Mesothelial cell of epicardium (in vitro differentiated cells): ENCODE data around the gene AANAT. TPM values are rescaled to one million over a fixed set of nuclear protein-coding genes. Genes with fewer than 3 reads are reported as not detected.

ENCODE experiments used
- DNase-seq, 2 experiments: peaks; one replicate each; pipeline ENCODE4 v3.0.0; 2021; ENCODE audit warnings: low spot score in 2 of 2; ENCODE audit not compliant: unreplicated experiment in 2 of 2
- H3K27ac Mint-ChIP-seq: 2 replicates; pipeline ENCODE4 v1.8.0; 2021; ENCODE audit warnings: mixed read lengths
- H3K27me3 Mint-ChIP-seq: 2 replicates; pipeline ENCODE4 v1.8.0; 2021; ENCODE audit warnings: low read depth, mixed read lengths
- H3K36me3 Mint-ChIP-seq: 2 replicates; pipeline ENCODE4 v1.8.0; 2021; ENCODE audit warnings: mixed read lengths
- H3K4me1 Mint-ChIP-seq: 2 replicates; pipeline ENCODE4 v1.8.0; 2021; ENCODE audit warnings: mixed read lengths
- H3K4me3 Mint-ChIP-seq: 2 replicates; pipeline ENCODE4 v1.8.0; 2021; ENCODE audit warnings: mild to moderate bottlenecking, moderate library complexity, mixed read lengths
- H3K9me3 Mint-ChIP-seq: 2 replicates; pipeline ENCODE4 v1.8.0; 2021; ENCODE audit warnings: mixed read lengths
- CTCF ChIP-seq: fragments of 200-600 bp; sonication (generic); IDR thresholded peaks from one replicate; pipeline ENCODE4 v1.5.0; 2021; ENCODE audit warnings: antibody characterized with exemption; ENCODE audit not compliant: unreplicated experiment
- total RNA-seq: library from RNA; stranded (reverse); gene quantifications from 3 replicates; pipeline ENCODE4 v1.2.1, GENCODE V29; 2021

The AANAT gene
- total RNA-seq, 1 donor from 2014 or later = 0.22 TPM

GRCh38 chr17:76432004-76432403 lies 35.4 kb upstream of the AANAT start:
- H3K27ac Mint-ChIP-seq = no peak overlapping the region
- H3K4me1 Mint-ChIP-seq = no peaks in the 10 kb centered on the region
- DNase-seq = no peak
- peaks cover 2% of the 10 kb centered on the region for H3K36me3 Mint-ChIP-seq
- no peak overlapping the region for H3K4me3 Mint-ChIP-seq
- no peaks in the 10 kb centered on the region for H3K9me3 Mint-ChIP-seq
- no peak for TF ChIP-seq CTCF
- no peaks in the 10 kb centered on the region for H3K27me3 Mint-ChIP-seq

GRCh38 chr17:76432712-76433336 lies 34.6 kb upstream of the AANAT start:
- Mint-ChIP-seq H3K9me3 (no peaks in the 10 kb centered on the region), H3K4me3 (no peak overlapping the region), H3K27me3 (no peaks in the 10 kb centered on the region), H3K4me1 (peaks cover 4% of the 10 kb centered on the region), H3K27ac (no peak overlapping the region), H3K36me3 (peaks cover 2% of the 10 kb centered on the region)
- peak; percentile 64 for TF ChIP-seq CTCF
- DNase-seq = no peak

- Mint-ChIP-seq H3K4me3 (no peak overlapping the region), H3K36me3 (peaks cover 2% of the 10 kb centered on the region), H3K9me3 (no peaks in the 10 kb centered on the region), H3K4me1 (peaks cover 12% of the 10 kb centered on the region), H3K27ac (no peak overlapping the region), H3K27me3 (no peaks in the 10 kb centered on the region)
- TF ChIP-seq CTCF = no peak
- no peak for DNase-seq
Measured at GRCh38 chr17:76433693-76434092, 33.7 kb upstream of the AANAT start.

GRCh38 chr17:76434870-76435269 lies 32.5 kb upstream of the AANAT start:
- no peak for DNase-seq
- H3K4me1 Mint-ChIP-seq = peaks cover 14% of the 10 kb centered on the region
- no peaks in the 10 kb centered on the region for H3K27me3 Mint-ChIP-seq
- H3K4me3 Mint-ChIP-seq = no peak overlapping the region
- peaks cover 2% of the 10 kb centered on the region for H3K36me3 Mint-ChIP-seq
- TF ChIP-seq CTCF = no peak
- H3K27ac Mint-ChIP-seq = no peak overlapping the region
- H3K9me3 Mint-ChIP-seq = no peaks in the 10 kb centered on the region

GRCh38 chr17:76435751-76436150 lies 31.7 kb upstream of the AANAT start:
- Mint-ChIP-seq H3K27me3 (no peaks in the 10 kb centered on the region), H3K36me3 (peaks cover 2% of the 10 kb centered on the region), H3K27ac (no peak overlapping the region), H3K9me3 (no peaks in the 10 kb centered on the region), H3K4me1 (peaks cover 14% of the 10 kb centered on the region), H3K4me3 (no peak overlapping the region)
- no peak for TF ChIP-seq CTCF
- DNase-seq = no peak
